OCI-LY7 (cell line): ENCODE measurements around the gene BHLHA15. TPM values are rescaled to one million over a fixed set of nuclear protein-coding genes. Genes with fewer than 3 reads are reported as not detected.
A peak's percentile ranks its signal among the peaks of the same experiment; 100 is the strongest.

Source experiments
- BruUV-seq: library from RNA; stranded (reverse); fragments of 400-500 nt; replicated peaks from 2 replicates; lab custom pipeline; 2021; lab: Mats Ljungman, UMichigan
- CTCF ChIA-PET: fragments of 300-600 bp; sonication (Branson Sonifier 250); formaldehyde crosslinking; loops from one replicate; lab custom pipeline; 2022; ENCODE audit warnings: antibody characterized with exemption; ENCODE audit not compliant: unreplicated experiment; lab: Charles Lee
- POLR2A ChIA-PET: fragments of 300-600 bp; sonication (Branson Sonifier 250); formaldehyde crosslinking; loops from one replicate; lab custom pipeline; 2022; ENCODE audit warnings: antibody characterized with exemption; lab: Charles Lee
- DNase-seq: peaks from one replicate; pipeline ENCODE4 v3.0.0-alpha.2; 2015; ENCODE audit warnings: low spot score
- H2AFZ ChIP-seq: fragments of 200-600 bp; sonication (generic), shearing (Covaris generic); 2 replicates; pipeline ENCODE4 v1.6.1; 2014; ENCODE audit warnings: mild to moderate bottlenecking, antibody characterized with exemption, low read length, moderate library complexity
- H3K27ac ChIP-seq: fragments of 200-600 bp; sonication (generic); 2 replicates; pipeline ENCODE4 v1.5.1; 2014; ENCODE audit warnings: mixed run types, low read depth, mild to moderate bottlenecking, moderate library complexity, low read length, inconsistent platforms; ENCODE audit not compliant: poor library complexity, severe bottlenecking
- H3K36me3 ChIP-seq: fragments of 200-600 bp; sonication (generic); 2 replicates; pipeline ENCODE4 v1.6.1; 2014; ENCODE audit warnings: mild to moderate bottlenecking, antibody characterized with exemption, low read length, moderate library complexity, mixed read lengths; ENCODE audit not compliant: insufficient read depth
- H3K4me1 ChIP-seq: fragments of 200-600 bp; sonication (generic); 2 replicates; pipeline ENCODE4 v1.5.1; 2014; ENCODE audit warnings: mild to moderate bottlenecking, low read length; ENCODE audit not compliant: insufficient read depth, poor library complexity, severe bottlenecking
- H3K4me2 ChIP-seq: fragments of 200-600 bp; sonication (generic); 2 replicates; pipeline ENCODE4 v1.6.1; 2014; ENCODE audit warnings: mild to moderate bottlenecking, low read length
- H3K4me3 ChIP-seq: fragments of 200-600 bp; sonication (generic); 2 replicates; pipeline ENCODE4 v1.5.1; 2014; ENCODE audit warnings: mild to moderate bottlenecking, low read depth, low read length; ENCODE audit not compliant: poor library complexity, severe bottlenecking
- H3K79me2 ChIP-seq: fragments of 200-600 bp; sonication (generic); 2 replicates; pipeline ENCODE4 v1.6.1; 2016; ENCODE audit warnings: low read depth, mild to moderate bottlenecking, low read length, moderate library complexity, mixed read lengths; ENCODE audit not compliant: insufficient read depth
- H3K9me2 ChIP-seq: fragments of 200-600 bp; sonication (generic); 2 replicates; pipeline ENCODE4 v1.6.1; 2016; ENCODE audit warnings: mild to moderate bottlenecking, low read length, mixed read lengths; ENCODE audit not compliant: insufficient read depth
- H3K9me3 ChIP-seq: fragments of 200-600 bp; sonication (generic); 2 replicates; pipeline ENCODE4 v1.6.1; 2014; ENCODE audit warnings: mild to moderate bottlenecking, mixed run types, low read length, mixed read lengths
- H4K20me1 ChIP-seq: fragments of 200-600 bp; sonication (generic); 2 replicates; pipeline ENCODE4 v1.6.1; 2014; ENCODE audit warnings: mild to moderate bottlenecking, antibody characterized with exemption, low read length, moderate library complexity, mixed read lengths; ENCODE audit not compliant: insufficient read depth
- CTCF ChIP-seq: fragments of 200-600 bp; sonication (generic); conservative IDR thresholded peaks from 2 replicates; pipeline ENCODE4 v1.5.1; 2014; ENCODE audit warnings: mild to moderate bottlenecking, antibody characterized with exemption, low read length, moderate library complexity, mixed read lengths
- EZH2phosphoT487 ChIP-seq: fragments of 200-600 bp; sonication (generic); IDR thresholded peaks from 2 replicates; pipeline ENCODE4 v1.6.1; 2018; ENCODE audit warnings: low read depth, borderline replicate concordance, mild to moderate bottlenecking, mixed run types, antibody characterized with exemption, low read length, moderate library complexity, mixed read lengths
- intact Hi-C: fragments of 100-400 bp; cut with micrococcal nuclease; formaldehyde crosslinking; loops from one replicate; pipeline ENCODE4 v1.10.0; 2022; ENCODE audit not compliant: unreplicated experiment
- total RNA-seq, 2 experiments: library from RNA; depleted of rRNA in 1 of 2; stranded (reverse); fragments of >200 nt in 1 of 2; shearing (Covaris generic) in 1 of 2; gene quantifications; 2 replicates each; pipeline ENCODE4 v1.2.3, GENCODE V29; 2014 to 2022

The BHLHA15 gene
- total RNA-seq, 2 experiments from 2014 or later, result 0.69 to 4.3 TPM

- intact Hi-C loops, result no loop called here
- POLR2A ChIA-PET, result no interaction called here
- Histone ChIP-seq H3K79me2 (no peaks in the 10 kb centered on the region), H3K4me1 (no peaks in the 10 kb centered on the region), H4K20me1 (no peaks in the 10 kb centered on the region), H3K4me2 (no peak overlapping the region), H2AFZ (no peak overlapping the region), H3K4me3 (no peak overlapping the region), H3K27ac (no peak overlapping the region), H3K36me3 (peaks cover 16% of the 10 kb centered on the region; the same call in 1 of the 2 replicates), H3K9me2 (no peaks in the 10 kb centered on the region), H3K9me3 (no peaks in the 10 kb centered on the region)
- CTCF ChIA-PET, result interaction anchor here (0.6 kb wide), 1 partner anchor 9 kb away, joined by 3 read pairs; no protein-coding TSS in a partner anchor
- DNase-seq, result no peak
- TF ChIP-seq EZH2phosphoT487, result no peak
- no peak for TF ChIP-seq CTCF
- no TSS peak for BruUV-seq
Observed at GRCh38 chr7:98170966-98171365, 40.3 kb upstream of the BHLHA15 start.

GRCh38 chr7:98171449-98171848, 39.8 kb upstream of the BHLHA15 start:
- H3K79me2 ChIP-seq, result no peaks in the 10 kb centered on the region
- intact Hi-C loops, result no loop called here
- no peak overlapping the region for H3K27ac ChIP-seq
- no peaks in the 10 kb centered on the region for H3K9me3 ChIP-seq
- BruUV-seq, result no TSS peak
- H3K36me3 ChIP-seq, result peaks cover 21% of the 10 kb centered on the region; the same call in 1 of the 2 replicates
- no peak for DNase-seq
- H3K4me1 ChIP-seq, result no peaks in the 10 kb centered on the region
- ChIA-PET CTCF (no interaction called here), POLR2A (no interaction called here)
- no peak overlapping the region for H2AFZ ChIP-seq
- no peaks in the 10 kb centered on the region for H3K9me2 ChIP-seq
- TF ChIP-seq EZH2phosphoT487 (no peak), CTCF (no peak)
- H3K4me3 ChIP-seq, result no peak overlapping the region
- H4K20me1 ChIP-seq, result no peaks in the 10 kb centered on the region
- no peak overlapping the region for H3K4me2 ChIP-seq

GRCh38 chr7:98174334-98175259, 36.6 kb upstream of the BHLHA15 start:
- no peak for DNase-seq
- intact Hi-C loops, result no loop called here
- no peak overlapping the region for H3K4me3 ChIP-seq
- no TSS peak for BruUV-seq
- no peaks in the 10 kb centered on the region for H3K79me2 ChIP-seq
- CTCF ChIA-PET, result no interaction called here
- H3K4me2 ChIP-seq, result no peak overlapping the region
- H3K9me2 ChIP-seq, result no peaks in the 10 kb centered on the region
- H3K36me3 ChIP-seq, result peaks cover 27% of the 10 kb centered on the region; the same call in 1 of the 2 replicates
- H2AFZ ChIP-seq, result no peak overlapping the region
- POLR2A ChIA-PET, result interaction anchor here (0.7 kb wide), 1 partner anchor 48 kb away, joined by 7 read pairs; no protein-coding TSS in a partner anchor
- no peaks in the 10 kb centered on the region for H4K20me1 ChIP-seq
- peaks cover 15% of the 10 kb centered on the region for H3K4me1 ChIP-seq
- TF ChIP-seq EZH2phosphoT487 (no peak), CTCF (peak; percentile 58)
- H3K9me3 ChIP-seq, result no peaks in the 10 kb centered on the region
- H3K27ac ChIP-seq, result no peak overlapping the region
